Dedifferentiated amniotic fluid mesenchymal stem cell (primary cell): Measurements from ENCODE around the gene NKAPL.

Source experiments
- DNase-seq: peaks from one replicate; pipeline ENCODE4 v3.0.0-alpha.2; 2016; ENCODE audit errors: extremely low spot score

Gene NKAPL

DNA sequence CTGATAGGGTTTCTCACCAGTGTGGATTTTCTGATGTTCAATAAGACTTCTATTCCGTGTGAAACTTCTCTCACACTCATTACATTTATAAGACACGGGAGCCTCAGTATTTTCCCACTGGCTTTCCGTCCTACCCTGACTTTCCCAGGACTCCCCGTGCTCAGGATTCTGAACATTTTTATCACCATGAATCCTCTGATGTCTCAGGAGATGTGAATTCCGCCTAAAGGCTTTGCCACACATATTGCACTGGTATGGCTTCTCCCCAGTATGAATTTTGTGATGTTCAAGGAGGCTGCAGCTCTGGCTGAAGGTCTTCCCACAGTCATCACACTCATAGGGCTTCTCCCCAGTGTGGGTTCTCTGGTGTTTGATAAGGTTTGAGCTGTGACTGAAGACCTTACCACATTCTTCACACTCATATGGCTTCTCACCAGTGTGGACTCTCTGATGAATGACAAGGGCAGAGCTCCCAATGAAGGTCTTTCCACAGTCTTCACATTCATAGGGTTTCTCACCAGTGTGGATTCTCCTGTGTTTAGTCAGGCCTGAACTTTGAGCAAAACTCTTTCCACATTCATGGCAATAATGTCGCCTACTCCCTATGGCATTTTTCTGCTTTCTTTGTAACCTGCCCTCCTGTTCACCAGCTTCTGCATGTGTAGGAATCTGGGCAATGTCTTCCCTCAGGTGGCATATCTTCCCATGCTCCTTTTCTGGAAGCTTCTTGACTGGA, 13.7 kb upstream of the NKAPL start:
- no peak for DNase-seq

DNA sequence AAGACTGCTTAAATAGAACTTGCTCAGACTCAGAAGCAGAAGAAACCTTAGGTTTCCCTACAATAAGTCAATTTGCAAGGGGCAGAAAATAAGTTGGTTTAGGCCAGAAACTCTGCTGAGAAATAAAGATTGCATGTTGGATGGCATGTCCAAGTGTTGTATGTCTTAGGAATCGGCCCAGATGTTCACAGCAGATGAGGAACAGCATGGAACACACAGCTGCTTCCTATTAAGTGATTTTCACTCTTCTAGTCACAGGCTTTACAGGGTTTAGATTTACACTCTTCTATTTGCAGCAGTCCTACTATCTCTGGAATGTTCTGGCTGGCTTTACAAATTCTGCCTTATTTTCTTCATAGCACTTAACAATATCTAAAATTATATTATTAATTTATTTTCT, 10.2 kb upstream of the NKAPL start:
- no peak for DNase-seq

DNA sequence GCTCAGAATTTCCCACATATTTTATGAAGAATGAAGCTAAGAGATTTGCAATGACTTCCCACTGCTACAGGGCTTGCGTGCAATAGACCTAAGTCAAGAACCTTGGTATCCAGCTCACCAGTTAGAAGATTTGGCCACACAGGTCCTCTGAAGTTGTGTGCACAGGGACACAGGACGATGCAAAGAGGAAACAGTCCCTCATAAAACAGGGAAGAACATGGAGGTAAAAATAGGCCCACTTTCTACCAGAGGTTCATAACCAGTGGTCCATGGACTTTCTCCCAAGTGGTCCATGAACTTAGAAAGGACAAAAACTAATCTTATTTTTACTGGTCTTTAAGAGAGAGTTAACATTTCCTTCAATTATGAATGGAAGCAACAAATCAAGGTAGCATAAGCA, 8.3 kb upstream of the NKAPL start:
- no peak for DNase-seq

DNA sequence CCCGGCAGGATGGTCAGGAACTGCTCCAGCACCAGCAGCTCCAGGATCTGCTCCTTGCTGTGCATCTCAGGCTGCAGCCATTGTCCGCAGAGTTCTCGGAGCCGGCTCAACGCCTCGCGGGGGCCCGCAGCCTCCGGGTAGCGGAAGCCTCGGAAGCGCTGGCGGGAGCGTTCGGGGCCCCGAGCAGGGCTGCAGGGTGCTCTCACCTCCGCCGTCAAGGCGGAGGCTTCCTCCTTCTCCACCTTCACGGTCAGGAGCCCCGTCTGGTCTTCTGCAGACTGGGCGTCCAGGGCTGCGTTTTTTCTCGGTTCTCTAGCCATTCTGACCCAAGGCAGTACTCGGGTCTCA, 7.5 kb upstream of the NKAPL start:
- DNase-seq: no peak

DNA sequence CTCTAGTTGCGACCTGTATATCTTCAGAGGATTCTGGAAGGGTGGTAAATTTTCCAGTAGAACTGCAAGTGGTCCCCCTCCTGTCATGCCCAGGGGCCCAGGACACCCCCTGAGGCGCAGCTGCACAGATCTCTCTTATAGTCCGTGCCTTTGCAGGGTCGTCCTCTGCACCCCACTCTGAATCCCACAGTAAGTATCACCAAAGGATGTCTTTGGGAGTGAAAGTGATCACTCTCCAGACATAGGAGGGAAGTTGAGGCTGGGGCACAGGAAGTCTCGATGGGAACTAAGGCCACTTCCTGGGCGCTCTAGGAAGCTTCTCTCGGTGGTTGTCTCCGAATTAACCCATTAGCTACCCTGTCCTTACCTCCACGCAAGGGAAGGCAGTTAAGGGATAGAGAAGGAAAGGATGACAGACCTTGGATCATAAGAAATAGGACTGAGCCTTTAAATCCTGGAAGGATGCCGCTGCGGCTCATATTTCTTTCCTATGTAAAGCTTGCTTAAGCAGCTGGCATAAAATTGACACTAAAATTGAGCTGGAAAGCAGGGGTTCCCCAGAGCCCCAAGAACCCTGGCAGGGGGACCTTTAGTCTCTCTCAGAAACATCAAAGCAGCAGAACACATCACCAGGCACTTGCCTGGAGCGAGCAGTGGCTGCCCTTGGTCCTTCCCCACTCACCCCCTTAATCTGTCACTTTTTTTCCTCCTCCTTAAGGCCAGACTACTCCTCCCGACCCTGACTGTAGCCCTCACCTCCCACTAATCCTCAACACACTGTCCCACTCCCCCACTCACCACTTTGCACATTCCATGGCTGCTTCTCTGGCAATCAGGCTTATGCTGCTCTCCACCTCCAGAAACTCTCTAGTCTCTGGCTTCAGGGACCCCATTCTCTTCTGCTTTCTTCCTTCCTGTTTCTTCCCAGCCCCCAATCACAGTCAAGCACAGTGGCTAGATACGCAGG, 6.8 kb upstream of the NKAPL start, which contains the start of gene ZKSCAN4:
Gene ZKSCAN4, minus strand, starts transcription at position 261 of the 967 bp plus-strand sequence. CDS start 289 bp downstream, outside the sequence.
- peak; percentile 77 for DNase-seq

DNA sequence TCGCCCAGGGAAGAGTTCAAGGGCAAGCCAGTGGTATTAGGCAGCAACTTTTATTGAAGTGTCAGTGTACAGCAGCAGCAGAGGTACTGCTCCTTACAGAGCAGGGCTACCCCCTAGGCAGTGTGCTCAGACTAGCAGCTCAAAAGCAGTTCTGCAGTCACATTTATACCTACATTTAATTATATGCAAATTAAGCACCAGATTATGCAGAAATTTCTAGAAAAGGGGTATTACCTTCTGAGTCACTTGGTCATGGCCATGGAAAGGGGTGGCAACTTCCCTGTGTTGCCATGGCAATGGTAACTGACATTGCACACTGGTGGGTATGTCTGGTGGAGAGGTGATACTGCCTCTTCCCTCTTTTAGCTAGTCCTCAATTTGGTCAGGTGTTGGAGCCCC, 5.0 kb upstream of the NKAPL start:
- no peak for DNase-seq

DNA sequence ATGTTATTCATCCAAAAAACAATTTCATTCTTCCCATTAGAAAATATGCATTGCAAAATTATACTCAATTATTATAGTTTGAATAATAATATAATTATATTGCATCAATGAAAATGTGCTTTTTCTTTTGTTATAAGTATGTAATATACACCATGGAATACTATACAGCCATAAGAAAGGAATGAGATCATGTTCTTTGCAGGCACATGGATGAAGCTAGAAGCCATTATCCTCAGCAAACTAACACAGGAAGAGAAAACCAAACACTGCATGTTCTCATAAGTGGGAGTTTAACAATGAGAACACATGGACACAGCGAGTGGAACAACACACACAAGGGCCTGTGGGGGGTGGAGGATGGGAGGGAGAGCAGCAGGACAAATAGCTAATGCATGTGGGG, 2.1 kb upstream of the NKAPL start:
- no peak for DNase-seq

DNA sequence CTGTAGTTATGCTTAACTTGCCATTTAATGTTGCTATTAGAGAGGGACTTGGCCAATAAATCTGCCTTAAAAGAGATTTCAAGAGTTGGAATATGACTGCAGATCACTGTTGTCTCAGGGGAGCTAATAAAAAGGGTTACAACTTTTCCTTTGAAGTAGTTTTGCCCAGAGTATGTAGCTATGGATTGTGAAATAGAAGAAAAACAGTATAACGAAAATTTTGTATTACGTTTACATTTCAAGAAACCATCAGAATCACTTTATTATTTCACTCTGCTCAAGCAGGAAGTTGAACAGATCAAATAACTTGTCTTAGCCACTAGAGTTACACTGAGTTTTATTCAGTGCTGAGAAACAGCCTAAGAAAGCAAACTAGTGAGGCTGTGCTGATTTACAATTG, 4.8 kb downstream of the NKAPL start:
- no peak for DNase-seq

DNA sequence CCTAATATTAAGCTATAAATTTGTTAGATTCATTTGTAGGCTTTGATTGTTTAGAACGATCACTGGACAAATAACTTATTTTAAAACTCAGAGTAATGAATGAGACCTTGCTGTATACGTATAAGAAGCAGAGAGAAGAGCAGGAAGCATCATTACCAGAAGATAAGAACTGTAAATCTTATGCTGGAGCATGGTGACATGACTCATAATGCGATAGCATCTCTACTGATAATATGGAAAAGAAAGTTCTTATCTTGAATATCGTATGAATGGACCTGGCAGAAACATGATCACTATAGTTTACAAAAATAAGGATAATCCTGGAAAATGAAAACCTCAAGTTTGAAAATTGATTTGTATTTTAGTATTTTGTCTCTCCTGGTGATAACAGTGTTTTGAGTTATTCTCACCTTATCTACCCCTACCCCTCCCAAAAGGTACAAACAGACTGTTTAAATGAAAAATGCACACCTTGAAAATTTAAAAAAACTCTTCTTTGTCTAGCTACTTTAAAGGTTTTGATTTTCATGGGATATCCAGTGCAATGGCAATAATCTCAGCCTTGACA, 5.8 kb downstream of the NKAPL start:
- DNase-seq: no peak

DNA sequence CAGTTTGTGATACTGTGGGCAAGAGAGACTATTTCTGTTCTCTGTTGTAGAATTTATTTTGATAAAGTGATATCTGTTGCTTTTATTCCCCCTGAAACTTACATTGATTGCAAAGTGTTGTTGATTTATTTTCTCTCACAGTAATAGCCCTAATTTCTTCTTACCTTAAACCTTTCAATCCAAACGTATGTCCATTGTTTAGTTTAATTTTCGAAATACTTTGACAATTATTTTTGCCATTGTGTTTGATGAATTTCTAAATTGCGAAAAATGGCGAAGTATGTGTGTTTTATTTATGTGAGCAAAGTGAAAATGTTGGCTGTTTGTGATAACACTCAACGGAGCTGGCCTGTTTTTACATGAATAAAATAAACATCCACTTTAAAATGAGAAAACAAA, 7.5 kb downstream of the NKAPL start:
- DNase-seq: no peak

DNA sequence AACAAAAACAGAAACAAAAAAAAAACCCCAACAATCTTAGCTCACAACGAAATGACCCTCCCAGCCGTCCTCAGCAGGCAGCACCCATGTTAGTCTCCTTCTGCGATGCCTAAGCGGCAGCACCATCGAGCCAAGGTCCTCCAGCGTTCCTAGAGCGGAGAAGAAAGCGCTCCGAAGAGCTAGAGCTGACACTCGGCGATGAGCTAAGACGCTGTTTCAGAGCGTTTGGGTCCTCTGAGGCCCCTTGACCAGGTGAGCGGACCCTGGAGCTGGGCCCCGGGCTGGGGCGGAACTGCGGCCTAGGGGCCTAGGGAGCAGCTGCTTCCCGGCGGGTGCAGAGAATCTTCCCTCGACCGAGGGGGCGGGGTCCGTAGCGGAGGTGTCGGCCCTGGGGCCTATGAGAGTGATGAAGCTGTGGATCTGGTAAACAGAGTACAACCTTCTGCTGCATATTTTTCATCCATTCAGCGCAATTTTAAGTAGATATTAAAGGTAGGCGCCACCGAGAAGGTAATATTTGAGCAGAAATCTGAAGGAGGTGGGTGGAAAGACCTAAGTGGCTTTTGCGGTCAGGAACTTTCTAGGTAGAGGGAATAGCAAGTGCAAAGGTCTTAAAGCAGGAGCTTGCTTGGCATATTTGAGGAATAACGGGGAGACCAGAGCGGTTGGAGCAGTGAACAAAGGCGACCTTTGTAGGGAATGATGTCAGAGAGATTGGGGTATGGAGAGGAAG, 8.0 kb downstream of the NKAPL start, which contains the start of gene ZSCAN26:
Gene ZSCAN26, plus strand, starts transcription at position 182 of the 733 bp plus-strand sequence. CDS start 4,777 bp downstream, outside the sequence.
- DNase-seq: peak; percentile 77

DNA sequence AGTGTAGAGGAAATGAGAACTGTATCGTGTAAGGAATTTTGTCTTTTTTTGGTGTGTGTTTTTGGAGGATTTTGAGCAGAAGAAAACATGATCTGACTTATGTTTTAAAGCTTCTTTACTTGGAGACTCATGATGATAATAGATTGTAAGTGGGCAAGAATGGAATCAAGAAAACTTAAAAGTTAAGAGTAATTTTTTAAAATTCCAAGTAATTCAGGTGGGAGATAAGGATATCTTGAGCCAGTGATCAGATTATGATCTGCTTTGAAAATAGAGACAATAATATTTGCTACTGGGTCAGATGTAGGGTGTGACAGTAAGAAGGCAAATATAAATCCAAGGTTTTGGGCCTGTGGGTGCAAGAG, 8.6 kb downstream of the NKAPL start:
- DNase-seq: no peak

DNA sequence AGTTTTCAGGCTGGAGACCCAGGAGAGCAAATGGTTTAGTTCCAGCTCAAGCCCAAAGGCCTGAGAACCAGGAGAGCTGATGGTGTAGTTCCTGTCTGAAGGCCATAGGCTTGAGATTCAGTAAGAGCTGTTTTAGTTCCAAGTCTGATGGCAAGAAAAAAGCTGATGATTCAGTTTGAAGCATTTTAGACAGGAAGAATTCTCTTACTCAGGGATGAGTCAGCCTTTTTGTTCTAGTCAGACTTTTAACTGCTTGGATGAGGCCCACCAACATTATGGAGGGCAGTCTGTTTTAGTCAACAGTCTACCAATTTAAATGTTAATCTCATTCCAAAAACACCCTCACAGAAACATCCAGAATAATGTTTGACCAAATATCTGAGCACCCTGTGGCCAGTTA, 10.4 kb downstream of the NKAPL start:
- DNase-seq: peak; percentile 70

DNA sequence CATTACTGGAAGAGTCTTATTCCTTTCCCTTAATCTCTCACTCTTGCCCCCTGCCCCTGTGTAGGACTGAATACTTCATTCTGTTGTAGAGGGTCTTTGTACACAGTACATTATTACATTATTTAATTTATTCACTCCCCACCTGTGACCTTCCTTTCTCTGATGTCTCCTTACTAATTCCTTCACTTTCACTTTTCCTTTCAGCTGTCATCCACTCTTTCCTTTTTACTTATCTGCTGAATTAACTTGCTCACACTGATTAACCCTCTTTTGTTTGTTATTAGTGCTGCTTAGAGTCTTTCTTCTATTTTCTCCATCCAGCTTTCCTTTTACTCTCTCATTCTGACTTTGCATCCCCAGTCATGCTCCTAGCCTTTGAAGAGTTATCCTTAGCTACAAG, 15.8 kb downstream of the NKAPL start:
- no peak for DNase-seq

DNA sequence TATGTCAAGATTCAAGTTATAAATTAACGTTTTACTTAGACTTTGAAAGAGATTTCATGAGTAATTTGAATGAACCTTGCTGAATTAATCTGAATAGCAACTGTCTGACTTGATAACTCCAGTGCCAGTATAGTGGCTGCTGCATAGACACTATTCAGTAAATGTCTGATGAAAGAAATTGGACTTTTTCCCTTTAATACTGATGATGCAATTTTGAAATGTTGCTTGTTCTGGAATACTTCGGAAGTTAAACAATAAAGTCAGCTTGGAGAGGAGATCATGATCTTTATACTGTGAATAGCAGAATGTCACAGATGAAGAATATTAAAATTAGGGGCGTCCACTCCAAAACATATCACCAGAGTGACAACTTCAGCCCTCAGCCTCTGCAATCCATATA, 18.6 kb downstream of the NKAPL start:
- no peak for DNase-seq

DNA sequence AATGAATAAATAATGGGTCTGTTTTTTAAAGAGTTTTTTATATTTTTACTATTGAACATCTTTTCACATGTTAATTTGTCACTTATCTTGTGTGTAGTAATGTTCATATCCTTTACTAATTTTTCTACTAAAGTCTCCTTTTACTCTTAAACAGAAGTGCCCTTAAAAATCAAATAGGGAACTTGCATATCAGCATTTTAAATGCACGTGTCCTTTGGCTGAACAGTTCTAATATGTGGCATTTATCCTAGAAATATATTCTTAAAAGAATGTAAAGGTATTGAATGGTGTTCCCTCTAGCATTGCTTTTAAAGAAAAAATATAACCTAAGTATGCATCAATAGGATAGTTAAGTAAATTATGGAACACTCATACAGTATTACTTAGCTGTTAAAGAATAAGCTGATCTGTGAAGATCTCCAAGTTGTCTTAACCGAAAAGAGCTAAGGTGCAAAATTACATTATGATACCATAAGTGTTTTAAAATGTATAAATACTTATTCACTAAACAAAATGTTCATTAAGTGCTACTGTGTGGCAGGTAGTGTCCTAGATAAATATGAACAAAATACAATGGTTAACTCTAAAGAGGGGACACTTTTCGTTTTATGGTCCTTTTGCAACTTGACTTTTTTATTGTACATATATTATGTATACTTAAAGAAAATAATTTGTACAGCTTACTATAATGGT, 21.6 kb downstream of the NKAPL start:
- no peak for DNase-seq

DNA sequence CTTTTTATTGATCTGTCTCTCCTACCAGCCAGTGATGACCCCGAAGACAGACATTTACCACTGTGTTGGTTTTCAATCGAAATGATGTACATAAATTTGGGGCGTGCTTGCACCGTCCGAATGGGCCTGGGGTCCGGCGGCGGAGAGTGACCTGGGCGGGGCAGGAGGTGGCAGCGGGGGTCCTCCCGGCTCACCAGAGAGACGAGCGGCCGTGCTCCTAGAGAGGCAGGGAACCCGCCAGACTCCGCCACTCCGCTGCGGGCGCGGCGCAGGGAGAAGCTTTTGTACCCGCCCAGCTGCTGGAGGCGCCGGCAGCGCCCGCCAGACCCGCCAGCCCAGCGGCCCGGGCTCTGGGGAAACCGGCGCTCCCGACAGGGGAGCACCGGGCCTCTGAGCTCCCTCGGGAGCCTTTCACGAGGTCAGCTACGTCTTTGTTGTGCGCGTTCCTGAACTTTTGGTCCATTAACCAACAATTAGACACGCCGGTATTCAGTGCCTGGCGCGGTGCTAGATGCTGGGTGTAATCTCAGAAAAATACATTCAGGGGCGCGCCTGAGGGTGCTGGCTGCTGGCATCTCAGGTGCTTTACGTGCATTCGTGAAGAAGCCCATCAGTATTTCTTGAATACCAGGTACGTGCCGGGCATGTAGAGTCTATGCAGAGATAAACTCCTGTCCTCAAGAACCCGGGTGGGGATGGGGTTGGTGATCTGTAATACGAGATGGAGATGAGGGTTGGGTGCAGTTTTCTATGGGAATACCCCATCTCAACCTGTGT, 22.4 kb downstream of the NKAPL start, which contains the start of gene PGBD1:
Gene PGBD1, plus strand, starts transcription at position 285 of the 777 bp plus-strand sequence. CDS start 2,242 bp downstream, outside the sequence.
- DNase-seq: peak; percentile 59

DNA sequence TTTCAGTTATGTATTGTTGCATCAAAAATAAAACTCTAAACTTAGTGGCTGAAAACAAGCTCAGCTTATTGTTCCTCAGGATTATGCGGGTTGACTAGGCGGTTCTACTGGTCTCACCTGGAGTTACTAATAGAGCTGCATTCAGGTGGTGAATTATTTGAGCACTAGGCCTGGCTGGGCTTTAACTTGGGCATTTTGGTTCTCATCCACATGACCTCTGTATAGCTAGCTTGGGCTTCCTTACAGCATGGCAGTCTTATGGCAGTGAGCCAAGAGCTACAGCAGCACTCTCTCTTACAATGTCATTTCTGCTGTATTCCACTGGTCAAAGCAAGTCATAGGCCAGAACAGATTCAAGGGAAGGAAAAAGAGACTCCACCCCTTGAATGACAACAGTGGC, 23.8 kb downstream of the NKAPL start:
- DNase-seq: no peak

DNA sequence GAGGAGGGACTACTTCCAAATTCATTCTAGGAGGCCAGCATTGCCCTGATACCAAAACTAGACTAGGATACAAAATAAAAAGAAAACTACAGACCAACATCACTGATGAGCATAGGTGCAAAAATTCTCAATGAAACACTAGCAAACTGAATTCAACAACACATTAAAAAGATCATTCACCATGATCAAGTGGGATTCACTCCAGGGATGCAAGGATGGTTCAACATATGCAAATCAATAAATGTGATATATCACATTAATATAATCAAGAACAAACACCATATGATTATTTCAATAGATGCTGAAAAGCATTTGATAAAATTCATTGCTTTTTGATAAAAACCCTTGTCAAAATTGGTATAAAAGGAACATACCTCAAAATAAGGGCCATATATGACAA, 32.5 kb downstream of the NKAPL start:
- no peak for DNase-seq

DNA sequence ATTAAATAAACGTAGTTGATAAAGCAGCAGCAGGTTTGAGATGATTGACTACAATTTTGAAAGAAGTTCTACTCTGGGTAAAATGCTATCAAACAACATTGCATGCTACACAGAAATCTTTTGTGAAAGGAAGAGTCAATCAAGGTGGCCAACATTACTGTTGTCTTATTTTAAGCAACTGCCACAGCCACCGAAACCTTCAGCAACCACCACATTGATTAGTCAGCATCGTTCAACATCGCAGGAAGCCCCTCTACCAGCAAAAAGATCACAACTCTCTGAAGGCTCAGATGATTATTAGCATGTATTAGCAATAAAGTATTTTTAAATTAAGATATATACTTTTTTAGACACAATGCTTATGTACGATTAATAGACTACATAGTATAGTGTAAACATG, 36.2 kb downstream of the NKAPL start:
- DNase-seq: no peak
